ENCODE measurements around the gene SNCAIP. TPM values are rescaled to one million over a fixed set of nuclear protein-coding genes. Genes with fewer than 3 reads are reported as not detected.

The SNCAIP gene
- total and polyA plus RNA-seq, 3 donors from 2014 or later = 12.7 to 28.4 (median 16.1) TPM

DNA sequence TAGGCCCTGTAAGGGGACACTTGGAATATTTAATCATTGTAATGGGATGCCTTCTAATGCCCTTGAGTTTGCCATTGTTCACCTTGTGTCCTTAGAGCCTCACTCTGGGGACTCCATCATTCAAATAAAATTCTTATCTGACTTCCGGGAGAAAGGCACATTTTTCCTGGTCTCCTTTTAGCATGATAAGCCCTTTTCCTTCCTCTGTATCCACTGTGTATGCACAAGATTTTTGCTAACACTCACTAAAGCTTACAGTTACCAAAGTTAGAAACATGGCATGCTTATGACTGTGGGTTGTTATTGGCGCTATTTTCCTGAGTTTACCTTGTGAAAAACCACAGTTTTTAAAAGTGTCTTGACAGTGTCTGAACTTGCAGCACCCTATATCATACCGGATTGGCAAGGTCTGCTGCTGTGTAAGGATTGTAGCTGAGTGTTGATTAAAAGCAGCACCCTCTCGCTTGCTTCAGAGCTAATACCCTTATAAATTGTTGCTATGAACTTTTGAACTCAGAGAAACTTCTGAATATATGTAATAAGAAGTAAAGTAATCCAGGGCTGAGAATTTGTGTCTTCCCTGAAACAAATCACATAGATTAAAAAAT, 46.4 kb downstream of the SNCAIP start:
- no peaks in the 10 kb centered on the region for H3K9me3 ChIP-seq
- whole genome bisulfite sequencing, 2 donors = 63 to 66% methylated on average over 4 of the region's 4 CpGs
- no peak overlapping the region for H3K27ac ChIP-seq
- intact Hi-C loops (cut with DNase I; ENCODE audit: low total_unique reads) = no loop called here
- no peaks in the 10 kb centered on the region for H3K27me3 ChIP-seq
- no peak for DNase-seq
- H3K4me3 ChIP-seq = no peak overlapping the region
- TF ChIP-seq POLR2A (IDR thresholded peaks at IDR 0.05) = no peak
- TF ChIP-seq, protein P1, sequence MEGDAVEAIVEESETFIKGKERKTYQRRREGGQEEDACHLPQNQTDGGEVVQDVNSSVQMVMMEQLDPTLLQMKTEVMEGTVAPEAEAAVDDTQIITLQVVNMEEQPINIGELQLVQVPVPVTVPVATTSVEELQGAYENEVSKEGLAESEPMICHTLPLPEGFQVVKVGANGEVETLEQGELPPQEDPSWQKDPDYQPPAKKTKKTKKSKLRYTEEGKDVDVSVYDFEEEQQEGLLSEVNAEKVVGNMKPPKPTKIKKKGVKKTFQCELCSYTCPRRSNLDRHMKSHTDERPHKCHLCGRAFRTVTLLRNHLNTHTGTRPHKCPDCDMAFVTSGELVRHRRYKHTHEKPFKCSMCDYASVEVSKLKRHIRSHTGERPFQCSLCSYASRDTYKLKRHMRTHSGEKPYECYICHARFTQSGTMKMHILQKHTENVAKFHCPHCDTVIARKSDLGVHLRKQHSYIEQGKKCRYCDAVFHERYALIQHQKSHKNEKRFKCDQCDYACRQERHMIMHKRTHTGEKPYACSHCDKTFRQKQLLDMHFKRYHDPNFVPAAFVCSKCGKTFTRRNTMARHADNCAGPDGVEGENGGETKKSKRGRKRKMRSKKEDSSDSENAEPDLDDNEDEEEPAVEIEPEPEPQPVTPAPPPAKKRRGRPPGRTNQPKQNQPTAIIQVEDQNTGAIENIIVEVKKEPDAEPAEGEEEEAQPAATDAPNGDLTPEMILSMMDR (IDR thresholded peaks at IDR 0.05) = no peak
- no peaks in the 10 kb centered on the region for H3K4me1 ChIP-seq
- H3K36me3 ChIP-seq (ENCODE audit: low read depth, missing control alignments) = no peaks in the 10 kb centered on the region

DNA sequence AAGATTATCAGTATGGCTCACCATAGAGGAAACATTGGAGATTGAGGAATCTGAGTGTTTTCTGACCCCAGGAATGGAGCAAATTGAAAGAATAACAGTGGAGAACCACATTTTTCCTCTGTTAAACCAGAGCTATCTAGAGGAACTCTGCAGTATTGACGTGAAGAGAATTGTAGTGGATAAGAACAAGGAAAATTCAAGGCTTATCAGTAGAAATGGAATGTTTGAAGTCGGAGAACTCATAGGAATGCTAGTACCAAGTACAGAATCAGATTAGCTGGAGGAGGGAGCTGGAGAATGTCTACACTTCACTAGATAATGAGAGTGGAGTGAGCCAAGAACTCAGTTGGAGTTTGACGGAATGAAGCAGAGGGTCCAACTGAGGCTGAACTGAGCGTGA, 50.3 kb downstream of the SNCAIP start:
- no peaks in the 10 kb centered on the region for H3K9me3 ChIP-seq
- WGBS, 2 donors = 66 to 68% methylated on average over 4 of the region's 4 CpGs
- no peak for DNase-seq
- H3K27ac ChIP-seq = no peak overlapping the region
- TF ChIP-seq, protein P1 (IDR thresholded peaks at IDR 0.05) = no peak
- TF ChIP-seq POLR2A (IDR thresholded peaks at IDR 0.05) = no peak
- H3K27me3 ChIP-seq = no peaks in the 10 kb centered on the region
- no peak overlapping the region for H3K4me3 ChIP-seq
- no peaks in the 10 kb centered on the region for H3K4me1 ChIP-seq
- intact Hi-C loops (cut with DNase I; ENCODE audit: low total_unique reads) = no loop called here
- no peaks in the 10 kb centered on the region for H3K36me3 ChIP-seq (ENCODE audit: low read depth, missing control alignments)

DNA sequence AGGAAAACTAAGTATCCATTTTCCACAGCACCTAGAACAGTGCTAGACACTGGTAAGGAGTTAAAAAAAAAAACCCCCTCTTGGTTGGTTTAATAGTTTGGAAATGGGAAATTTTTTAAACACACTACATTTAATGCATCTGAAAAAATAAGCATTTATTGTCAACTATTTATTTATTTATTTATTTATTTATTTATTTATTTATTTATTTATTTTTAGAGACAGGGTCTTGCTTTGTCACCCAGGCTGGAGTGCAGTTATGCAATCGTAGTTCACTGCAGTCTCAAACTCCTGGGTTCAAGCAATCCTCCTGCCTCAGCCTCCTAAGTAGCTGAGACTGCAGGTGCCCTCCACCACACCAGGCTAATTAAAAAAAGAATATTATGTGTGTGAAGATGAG, 51.6 kb downstream of the SNCAIP start:
- intact Hi-C loops (cut with DNase I; ENCODE audit: low total_unique reads) = no loop called here
- WGBS, 2 donors = 88 to 100% methylated on average over 1 of the region's 1 CpG
- no peaks in the 10 kb centered on the region for H3K27me3 ChIP-seq
- TF ChIP-seq, protein P1 (IDR thresholded peaks at IDR 0.05) = no peak
- TF ChIP-seq POLR2A (IDR thresholded peaks at IDR 0.05) = no peak
- H3K4me1 ChIP-seq = no peaks in the 10 kb centered on the region
- no peaks in the 10 kb centered on the region for H3K36me3 ChIP-seq (ENCODE audit: low read depth, missing control alignments)
- H3K27ac ChIP-seq = no peak overlapping the region
- no peak for DNase-seq
- no peak overlapping the region for H3K4me3 ChIP-seq
- H3K9me3 ChIP-seq = no peaks in the 10 kb centered on the region

DNA sequence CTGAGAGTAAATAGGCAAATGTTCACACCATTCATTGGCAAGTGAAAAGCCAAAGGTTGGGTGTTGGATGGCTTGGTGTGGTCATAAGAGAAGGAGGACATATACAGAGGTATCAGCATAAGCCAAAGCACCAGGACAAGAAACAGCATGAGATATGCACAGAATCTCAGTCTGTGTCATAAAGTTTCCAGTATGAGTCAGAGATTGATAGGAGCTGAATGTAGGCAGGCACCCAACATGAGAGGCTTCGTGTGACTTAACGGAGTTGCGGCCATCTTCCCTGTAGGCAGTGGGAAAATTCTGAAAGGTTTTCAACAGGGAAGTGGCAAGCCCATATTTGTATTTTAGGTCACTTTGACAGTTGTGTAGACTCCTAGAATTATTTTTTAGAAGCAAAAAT, 54.5 kb downstream of the SNCAIP start:
- no peak for DNase-seq
- 93 to 94% methylated on average over 3 of the region's 3 CpGs for WGBS, 2 donors
- no peaks in the 10 kb centered on the region for H3K9me3 ChIP-seq
- no peak for TF ChIP-seq POLR2A (IDR thresholded peaks at IDR 0.05)
- TF ChIP-seq, protein P1 (IDR thresholded peaks at IDR 0.05) = no peak
- H3K4me3 ChIP-seq = no peak overlapping the region
- no peaks in the 10 kb centered on the region for H3K36me3 ChIP-seq (ENCODE audit: low read depth, missing control alignments)
- H3K27me3 ChIP-seq = no peaks in the 10 kb centered on the region
- H3K4me1 ChIP-seq = no peaks in the 10 kb centered on the region
- no peak overlapping the region for H3K27ac ChIP-seq
- intact Hi-C loops (cut with DNase I; ENCODE audit: low total_unique reads) = no loop called here

DNA sequence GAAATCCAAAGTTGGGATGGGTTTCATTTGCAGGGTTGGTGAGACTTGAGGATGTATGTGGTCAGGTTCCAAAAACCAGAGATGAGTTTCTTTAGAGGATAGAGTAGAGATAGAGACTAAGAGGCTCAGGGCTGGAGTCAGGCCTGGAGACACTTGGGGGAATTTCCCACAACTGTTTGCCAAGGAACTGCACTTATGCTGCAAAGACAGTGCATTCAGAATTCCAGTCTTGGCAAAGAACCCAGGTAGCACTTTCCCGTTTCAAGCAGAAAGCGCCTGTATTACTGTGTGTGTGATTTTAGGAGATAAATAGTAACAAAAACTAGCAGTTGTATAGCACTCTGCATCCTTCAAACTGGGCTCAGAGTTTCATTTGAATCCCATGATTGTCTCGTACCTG, 55.4 kb downstream of the SNCAIP start:
- peak; percentile 20 for DNase-seq
- 44 to 49% methylated on average over 3 of the region's 3 CpGs for WGBS, 2 donors
- no peak overlapping the region for H3K4me3 ChIP-seq
- intact Hi-C loops (cut with DNase I; ENCODE audit: low total_unique reads) = no loop called here
- no peaks in the 10 kb centered on the region for H3K9me3 ChIP-seq
- TF ChIP-seq, protein P1 (IDR thresholded peaks at IDR 0.05) = no peak
- no peak for TF ChIP-seq POLR2A (IDR thresholded peaks at IDR 0.05)
- no peak overlapping the region for H3K27ac ChIP-seq
- H3K4me1 ChIP-seq = no peaks in the 10 kb centered on the region
- H3K27me3 ChIP-seq = no peaks in the 10 kb centered on the region
- H3K36me3 ChIP-seq (ENCODE audit: low read depth, missing control alignments) = no peaks in the 10 kb centered on the region
